ENCODE data around the gene SNRPA1.

The SNRPA1 gene

DNA sequence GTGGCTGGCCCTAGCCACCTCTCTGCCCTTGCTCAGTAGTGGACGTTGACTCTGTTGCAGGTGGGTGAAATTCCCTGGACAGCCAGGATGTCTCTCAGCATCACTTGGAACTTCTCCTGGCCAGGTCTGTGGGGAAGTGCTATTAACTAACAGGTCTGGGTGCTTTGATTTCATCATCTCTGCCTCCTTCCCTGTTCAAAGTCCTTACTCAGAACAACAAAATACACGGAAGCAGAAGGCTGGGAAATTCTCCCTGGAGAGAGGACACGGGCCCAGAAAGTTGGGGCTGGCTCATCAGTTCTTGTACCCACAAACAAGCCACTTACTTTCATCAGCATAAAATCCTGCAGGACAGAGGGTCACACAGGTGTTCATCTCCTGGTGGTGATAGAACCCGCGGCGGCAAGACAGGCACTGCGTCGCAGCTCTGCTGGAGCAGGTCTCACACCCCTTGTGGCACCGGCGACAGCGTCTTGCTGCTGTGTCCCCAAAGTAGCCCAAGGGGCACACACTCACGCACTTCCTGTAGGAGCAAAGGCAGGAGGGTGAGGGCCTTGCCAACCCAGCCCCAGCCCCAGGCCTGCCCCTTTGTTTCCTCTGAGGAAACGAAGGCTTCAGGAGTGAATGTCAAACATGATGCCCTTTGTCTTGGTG is 29.6 kb upstream of the SNRPA1 start:
- no peak for DNase-seq (ENCODE audit: low read depth)
- TF ChIP-seq CTCF (IDR thresholded peaks at IDR 0.05; ENCODE audit: low read length, missing control alignments), result no peak
- H3K4me3 ChIP-seq (replicated peaks; ENCODE audit: low read depth, low read length), result no peak overlapping the region

DNA sequence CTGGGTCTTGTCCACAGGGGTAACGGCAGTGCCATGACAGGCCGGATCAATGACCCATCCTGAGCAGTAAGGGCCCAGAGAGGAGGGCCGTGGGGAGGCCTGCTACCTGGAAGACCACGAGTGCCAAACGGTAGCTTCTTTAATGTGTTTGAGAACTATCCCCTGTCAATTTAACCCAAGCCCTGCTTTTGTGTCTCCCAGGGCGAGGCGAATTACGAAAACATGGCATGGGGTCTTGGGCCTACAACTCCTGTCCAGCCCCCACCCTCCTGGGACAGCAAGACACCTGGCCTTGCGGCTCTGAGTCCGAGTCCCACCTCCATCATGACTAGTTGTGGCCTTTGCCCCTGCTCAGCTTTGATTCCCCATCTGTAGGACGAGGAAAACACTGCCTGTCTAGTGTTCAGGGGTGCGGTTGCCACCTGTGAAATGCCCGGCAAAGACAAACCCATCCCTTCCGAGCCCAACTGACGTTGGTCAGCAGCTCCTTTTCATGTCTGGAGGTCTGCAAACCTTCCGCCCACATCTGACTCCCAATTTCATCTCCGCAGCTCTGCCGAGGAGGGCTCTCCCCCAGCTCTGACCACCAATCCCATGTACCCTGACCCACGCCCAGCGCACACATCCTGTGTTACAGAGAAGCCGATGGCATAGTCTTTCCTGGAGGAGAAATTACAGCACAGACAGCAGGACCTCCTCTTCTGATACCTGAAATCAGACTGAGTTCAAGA is 28.9 kb upstream of the SNRPA1 start:
- DNase-seq (ENCODE audit: low read depth), result no peak
- TF ChIP-seq CTCF (IDR thresholded peaks at IDR 0.05; ENCODE audit: low read length, missing control alignments), result no peak
- H3K4me3 ChIP-seq (replicated peaks; ENCODE audit: low read depth, low read length), result no peak overlapping the region

- DNase-seq (ENCODE audit: low read depth), result no peak
- no peak for TF ChIP-seq CTCF (IDR thresholded peaks at IDR 0.05; ENCODE audit: low read length, missing control alignments)
- H3K4me3 ChIP-seq (replicated peaks; ENCODE audit: low read depth, low read length), result no peak overlapping the region
These were observed 27.9 kb upstream of the SNRPA1 start for GRCh38 chr15:101322854-101323477.

GRCh38 chr15:101322016-101322695 is 27.1 kb upstream of the SNRPA1 start:
- no peak overlapping the region for H3K4me3 ChIP-seq (replicated peaks; ENCODE audit: low read depth, low read length)
- no peak for DNase-seq (ENCODE audit: low read depth)
- TF ChIP-seq CTCF (IDR thresholded peaks at IDR 0.05; ENCODE audit: low read length, missing control alignments), result no peak

- peak; percentile 57 for DNase-seq (ENCODE audit: low read depth)
- TF ChIP-seq CTCF (IDR thresholded peaks at IDR 0.05; ENCODE audit: low read length, missing control alignments), result peak; percentile 17
- H3K4me3 ChIP-seq (replicated peaks; ENCODE audit: low read depth, low read length), result no peak overlapping the region
These were observed 25.5 kb upstream of the SNRPA1 start for GRCh38 chr15:101320501-101321052.

DNA sequence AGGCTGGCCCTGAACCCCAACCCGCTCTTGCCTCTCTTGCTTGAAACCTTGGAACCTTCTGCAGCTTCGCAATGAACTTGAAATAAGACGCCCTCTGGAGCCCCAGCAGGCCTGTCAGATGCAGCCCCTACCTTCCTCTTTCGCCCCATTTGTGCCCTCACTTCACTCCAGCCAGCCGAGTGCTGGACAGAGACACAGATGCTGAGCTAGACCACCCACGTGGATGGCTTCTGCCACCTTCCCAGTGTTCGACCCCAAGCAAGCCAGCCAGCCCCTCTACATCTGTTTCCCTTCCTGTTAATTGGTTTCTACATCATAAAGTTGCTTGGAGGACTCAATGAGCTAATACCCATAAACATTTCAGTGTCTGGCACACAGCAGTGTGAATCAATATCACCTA is 23.8 kb upstream of the SNRPA1 start:
- TF ChIP-seq CTCF (IDR thresholded peaks at IDR 0.05; ENCODE audit: low read length, missing control alignments), result no peak
- no peak for DNase-seq (ENCODE audit: low read depth)
- no peak overlapping the region for H3K4me3 ChIP-seq (replicated peaks; ENCODE audit: low read depth, low read length)
